ENCODE measurements around the gene UCK2. TPM values are rescaled to one million over a fixed set of nuclear protein-coding genes. Genes with fewer than 3 reads are reported as not detected.

Gene UCK2
- total and polyA plus RNA-seq, 10 of the 15 experiments (the other 5 are each of a cell fraction or from before 2014, with no cell fraction given): 55.3 to 106 (median 84.9) TPM

GRCh38 chr1:165942927-165943597 is 115.6 kb downstream of the UCK2 start:
- Histone ChIP-seq H4K20me1 (ENCODE audit: control insufficient read depth, insufficient read depth) (no peaks in the 10 kb centered on the region), H3K79me2 (ENCODE audit: control insufficient read depth, insufficient read depth, low read length) (no peaks in the 10 kb centered on the region), H3K27me3 (replicated peaks in 1 of 2; ENCODE audit: control insufficient read depth in 2 of 2, insufficient read depth in 2 of 2, low read length in 1 of 2) (no peaks in the 10 kb centered on the region; a peak in 1 of 4 replicates), H3K4me1 (ENCODE audit: control insufficient read depth, insufficient read depth, low read length) (no peaks in the 10 kb centered on the region), H3K36me3 (ENCODE audit: control insufficient read depth in 2 of 2, insufficient read depth in 2 of 2, low read length in 1 of 2) (no peaks in the 10 kb centered on the region), H2AFZ (ENCODE audit: control insufficient read depth, low read depth, low read length) (no peak overlapping the region), H3K9ac (ENCODE audit: control insufficient read depth, insufficient read depth, low read length) (no peak overlapping the region), H3K4me2 (ENCODE audit: control insufficient read depth, insufficient read depth) (no peak overlapping the region), H3K9me3 (replicated peaks; ENCODE audit: control insufficient read depth, insufficient read depth, low read length) (no peaks in the 10 kb centered on the region), H3K27ac (ENCODE audit: control insufficient read depth, insufficient read depth) (no peak overlapping the region), H3K4me3 (no peak overlapping the region)
- ChIA-PET CTCF (interaction anchor here (0.6 to 3.5 kb wide), 5 partner anchors 14 to 489 kb away, joined by 3 to 18 read pairs (median 3); no protein-coding TSS in a partner anchor), SMC1A (ENCODE audit: uncharacterized antibody, unreplicated experiment) (interaction anchor here (0.6 to 2.0 kb wide), 3 partner anchors 11 to 227 kb away, joined by 3 to 4 read pairs (median 3); no protein-coding TSS in a partner anchor), POLR2A (interaction anchor here (0.6 kb wide), 1 partner anchor 63 kb away, joined by 7 read pairs; no protein-coding TSS in a partner anchor), RAD21 (ENCODE audit: unreplicated experiment) (no interaction called here)
- peak; percentile 73 for ATAC-seq
- WGBS (ENCODE audit: insufficient coverage, insufficient replicate concordance, low lambda C conversion rate, missing lambda C conversion rate): 16% methylated on average over 3 of the region's 3 CpGs
- in situ Hi-C loops (cut with MboI) (no loop called here), intact Hi-C loops (cut with micrococcal nuclease; ENCODE audit: unreplicated experiment) (no loop called here)
- TF ChIP-seq NFIC (IDR thresholded peaks at IDR 0.05; ENCODE audit: low read depth, low read length) (peak; percentile 68; the same call in 1 of the 2 replicates), JUNB (IDR thresholded peaks at IDR 0.05) (peak; percentile 65), IKZF1 (conservative IDR thresholded peaks at IDR 0.05) (peak; percentile 64), RFX5 (IDR thresholded peaks at IDR 0.05; ENCODE audit: low read depth, low read length) (no peak), CTCF (IDR thresholded peaks at IDR 0.05 in 2 of 3, conservative IDR thresholded peaks at IDR 0.05 in 1 of 3; ENCODE audit: control insufficient read depth in 2 of 3, extremely low read depth in 1 of 3, insufficient read depth in 1 of 3, low read depth in 3 of 3, low read length in 3 of 3) (peak; percentile 2 to 15 (median 14); a peak in 1 of 6 replicates), RELA (IDR thresholded peaks at IDR 0.05; ENCODE audit: borderline replicate concordance, partially characterized antibody) (no peak), IKZF2 (IDR thresholded peaks at IDR 0.05) (peak; percentile 67 to 70), MTA3 (IDR thresholded peaks at IDR 0.05; ENCODE audit: borderline replicate concordance, low read length) (no peak), TCF3 (IDR thresholded peaks at IDR 0.05; ENCODE audit: borderline replicate concordance, insufficient read depth, low read depth, low read length) (0 out of 2 replicates have a peak, but pooled peaks have one; percentile 72), RELB (IDR thresholded peaks at IDR 0.05; ENCODE audit: low read depth) (0 out of 2 replicates have a peak, but pooled peaks have one; percentile 21), YY1 (IDR thresholded peaks at IDR 0.05; ENCODE audit: low read depth, low read length) (no peak), RUNX3 (IDR thresholded peaks at IDR 0.05; ENCODE audit: low read length) (peak; percentile 75), EED (IDR thresholded peaks at IDR 0.05; ENCODE audit: low read depth) (peak; percentile 90), ATF7 (IDR thresholded peaks at IDR 0.05; ENCODE audit: low read depth) (no peak), RCOR1 (conservative IDR thresholded peaks at IDR 0.05; ENCODE audit: low read depth, low read length) (no peak), NKRF (conservative IDR thresholded peaks at IDR 0.05) (no peak), TCF12 (IDR thresholded peaks at IDR 0.05; ENCODE audit: low read depth, low read length) (peak; percentile 68; the same call in 1 of the 2 replicates), RAD21 (IDR thresholded peaks at IDR 0.05; ENCODE audit: insufficient read depth, low read depth, low read length) (peak; percentile 34; the same call in 1 of the 2 replicates), ZSCAN29 (IDR thresholded peaks at IDR 0.05) (no peak)
- no peak for DNase-seq (ENCODE audit: low read depth, low spot score)
- BruUV-seq (replicated peaks): no TSS peak
- FAIRE-seq: no peak
